ENCODE measurements around the gene EIF4A3.

DNA sequence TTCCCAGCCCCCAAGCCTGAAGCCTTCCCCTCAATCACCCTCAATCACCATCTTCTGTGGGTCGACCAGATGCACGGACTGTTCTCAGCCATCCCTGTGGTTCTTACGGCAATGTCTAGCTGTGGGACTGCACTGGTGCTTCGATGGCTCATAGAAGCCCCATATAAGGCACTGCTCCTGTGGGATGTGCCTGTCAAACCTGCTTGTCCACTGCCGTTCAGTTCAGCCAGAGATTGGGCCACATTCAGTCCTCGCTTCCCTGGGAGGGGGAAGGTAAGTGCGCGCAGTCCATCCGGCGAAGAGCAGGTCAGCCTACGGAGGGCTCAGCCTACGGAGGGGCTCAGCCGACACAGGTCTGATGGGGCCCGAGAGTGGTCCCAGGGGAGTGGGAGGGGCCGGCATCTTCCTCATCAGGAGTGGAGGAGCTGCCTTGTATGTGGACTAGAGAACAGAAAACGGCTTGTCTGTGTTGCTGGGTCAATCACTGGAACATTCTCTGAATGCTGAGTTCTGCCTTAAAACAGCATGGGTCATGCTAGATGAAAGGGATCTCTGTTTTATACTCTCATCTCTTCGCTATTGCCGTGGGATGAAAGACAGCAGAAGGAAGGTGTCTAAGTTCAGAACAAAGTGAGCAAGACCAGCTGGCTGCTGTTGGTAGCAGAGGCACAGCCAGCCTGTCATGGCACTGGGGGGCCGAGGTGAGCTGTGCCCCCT lies 23.0 kb upstream of the EIF4A3 start, which contains the start of gene CARD14:
- TF ChIP-seq CEBPB (IDR thresholded peaks at IDR 0.05) (no peak), POLR2A (IDR thresholded peaks at IDR 0.05; ENCODE audit: low read length) (no peak), MYC (IDR thresholded peaks at IDR 0.05; ENCODE audit: borderline replicate concordance, low read length) (no peak), KDM1A (IDR thresholded peaks at IDR 0.05; ENCODE audit: low read depth) (no peak), JUNB (IDR thresholded peaks at IDR 0.05) (no peak), EP300 (IDR thresholded peaks at IDR 0.05) (no peak), MAFK (IDR thresholded peaks at IDR 0.05; ENCODE audit: partially characterized antibody) (no peak), CBX2 (IDR thresholded peaks at IDR 0.05; ENCODE audit: borderline replicate concordance, low read depth) (no peak), SMC3 (IDR thresholded peaks at IDR 0.05) (no peak), MAZ (IDR thresholded peaks at IDR 0.05; ENCODE audit: borderline replicate concordance, low read depth, low read length) (no peak), SREBF2 (IDR thresholded peaks at IDR 0.05) (no peak), JUN (IDR thresholded peaks at IDR 0.05) (no peak)
- TF ChIP-seq, protein P1, sequence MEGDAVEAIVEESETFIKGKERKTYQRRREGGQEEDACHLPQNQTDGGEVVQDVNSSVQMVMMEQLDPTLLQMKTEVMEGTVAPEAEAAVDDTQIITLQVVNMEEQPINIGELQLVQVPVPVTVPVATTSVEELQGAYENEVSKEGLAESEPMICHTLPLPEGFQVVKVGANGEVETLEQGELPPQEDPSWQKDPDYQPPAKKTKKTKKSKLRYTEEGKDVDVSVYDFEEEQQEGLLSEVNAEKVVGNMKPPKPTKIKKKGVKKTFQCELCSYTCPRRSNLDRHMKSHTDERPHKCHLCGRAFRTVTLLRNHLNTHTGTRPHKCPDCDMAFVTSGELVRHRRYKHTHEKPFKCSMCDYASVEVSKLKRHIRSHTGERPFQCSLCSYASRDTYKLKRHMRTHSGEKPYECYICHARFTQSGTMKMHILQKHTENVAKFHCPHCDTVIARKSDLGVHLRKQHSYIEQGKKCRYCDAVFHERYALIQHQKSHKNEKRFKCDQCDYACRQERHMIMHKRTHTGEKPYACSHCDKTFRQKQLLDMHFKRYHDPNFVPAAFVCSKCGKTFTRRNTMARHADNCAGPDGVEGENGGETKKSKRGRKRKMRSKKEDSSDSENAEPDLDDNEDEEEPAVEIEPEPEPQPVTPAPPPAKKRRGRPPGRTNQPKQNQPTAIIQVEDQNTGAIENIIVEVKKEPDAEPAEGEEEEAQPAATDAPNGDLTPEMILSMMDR (IDR thresholded peaks at IDR 0.05): no peak
- TF ChIP-seq, protein P2, sequence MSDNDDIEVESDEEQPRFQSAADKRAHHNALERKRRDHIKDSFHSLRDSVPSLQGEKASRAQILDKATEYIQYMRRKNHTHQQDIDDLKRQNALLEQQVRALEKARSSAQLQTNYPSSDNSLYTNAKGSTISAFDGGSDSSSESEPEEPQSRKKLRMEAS (IDR thresholded peaks at IDR 0.05): no peak
